ENCODE measurements around the gene OR52E5. TPM values are rescaled to one million over a fixed set of nuclear protein-coding genes. Genes with fewer than 3 reads are reported as not detected.

Gene OR52E5
- total RNA-seq, 2 donors from 2014 or later: not detected

- TF ChIP-seq CTCF (IDR thresholded peaks at IDR 0.05): no peak
- TF ChIP-seq POLR2A (IDR thresholded peaks at IDR 0.05): no peak
- intact Hi-C loops (cut with DNase I): no loop called here
- DNase-seq (no peak), ATAC-seq (no peak)
- H3K4me3 ChIP-seq: no peak overlapping the region
- H3K27ac ChIP-seq: no peak overlapping the region
- 77 to 78% methylated on average over 17 to 21 of the region's 21 CpGs for WGBS, 2 donors
- no peaks in the 10 kb centered on the region for H3K27me3 ChIP-seq
- H3K4me1 ChIP-seq: no peaks in the 10 kb centered on the region
- H3K9me3 ChIP-seq: no peaks in the 10 kb centered on the region
- H3K36me3 ChIP-seq (replicated peaks in 1 of 2; ENCODE audit: insufficient read depth in 1 of 2, low read depth in 2 of 2): no peaks in the 10 kb centered on the region
Observed at GRCh38 chr11:5938603-5938965, 45.6 kb downstream of the OR52E5 start.

- no peak overlapping the region for H3K4me3 ChIP-seq
- no peaks in the 10 kb centered on the region for H3K36me3 ChIP-seq (replicated peaks in 1 of 2; ENCODE audit: insufficient read depth in 1 of 2, low read depth in 2 of 2)
- WGBS, 2 donors: 94 to 96% methylated on average over 2 of the region's 2 CpGs
- H3K27me3 ChIP-seq: no peaks in the 10 kb centered on the region
- ATAC-seq (no peak), DNase-seq (no peak)
- intact Hi-C loops (cut with DNase I): no loop called here
- no peak overlapping the region for H3K27ac ChIP-seq
- no peaks in the 10 kb centered on the region for H3K4me1 ChIP-seq
- no peaks in the 10 kb centered on the region for H3K9me3 ChIP-seq
- TF ChIP-seq CTCF (IDR thresholded peaks at IDR 0.05): no peak
- no peak for TF ChIP-seq POLR2A (IDR thresholded peaks at IDR 0.05)
Observed at GRCh38 chr11:5940748-5941147, 47.7 kb downstream of the OR52E5 start.

- DNase-seq (no peak), ATAC-seq (no peak)
- Histone ChIP-seq H3K27me3 (no peaks in the 10 kb centered on the region), H3K36me3 (replicated peaks in 1 of 2; ENCODE audit: insufficient read depth in 1 of 2, low read depth in 2 of 2) (no peaks in the 10 kb centered on the region), H3K4me3 (no peak within 1 kb of the TSS), H3K4me1 (no peaks in the 10 kb centered on the region), H3K9me3 (no peaks in the 10 kb centered on the region), H3K27ac (no peak within 1 kb of the TSS)
- TF ChIP-seq POLR2A (IDR thresholded peaks at IDR 0.05) (no peak), CTCF (IDR thresholded peaks at IDR 0.05) (no peak)
- intact Hi-C loops (cut with DNase I): no loop called here
- 68 to 77% methylated on average over 3 of the region's 3 CpGs for WGBS, 2 donors
Observed at GRCh38 chr11:5941951-5942350, 48.9 kb downstream of the OR52E5 start, which contains the start of gene OR56A3. TSS of gene OR56A3 (plus strand) at chr11:5942251. CDS start at chr11:5947347, 5,096 bp downstream.

Other genes with a start within 250 kb of the OR52E5 start
- 10 to 100 TPM; 18.7 to 25.1 TPM for gene TRIM5, start 208.1 kb upstream of the OR52E5 start, total RNA-seq
- gene TRIM22, start 203.4 kb upstream of the OR52E5 start, total RNA-seq: 10 to 100 TPM; 18.9 to 20.4 TPM
- gene OR56B1, start 156.8 kb upstream of the OR52E5 start, total RNA-seq: not detected
- gene OR52N4, start 139.0 kb upstream of the OR52E5 start, total RNA-seq: not detected
- gene OR52N5, start 109.9 kb upstream of the OR52E5 start, total RNA-seq: not detected
- not detected for gene OR52N1, start 101.9 kb upstream of the OR52E5 start, total RNA-seq
- not detected for gene OR52N2, start 84.3 kb upstream of the OR52E5 start, total RNA-seq
- not detected for gene OR52E6, start 51.3 kb upstream of the OR52E5 start, total RNA-seq
- not detected for gene OR52E8, start 35.5 kb upstream of the OR52E5 start, total RNA-seq
- gene OR52E4, start 12.6 kb upstream of the OR52E5 start, total RNA-seq: not detected
- gene OR56A3, start 49.0 kb downstream of the OR52E5 start, total RNA-seq: not detected
- gene OR56A5, start 75.3 kb downstream of the OR52E5 start, total RNA-seq: not detected
- not detected for gene OR52L1, start 93.8 kb downstream of the OR52E5 start, total RNA-seq
- gene OR56A4, start 113.7 kb downstream of the OR52E5 start, total RNA-seq: not detected
- not detected for gene OR56A1, start 137.6 kb downstream of the OR52E5 start, total RNA-seq
- gene OR56B4, start 214.5 kb downstream of the OR52E5 start, total RNA-seq: not detected

All from body of pancreas (tissue), 4 donors.